ENCODE data around the gene TARBP1. TPM values are rescaled to one million over a fixed set of nuclear protein-coding genes. Genes with fewer than 3 reads are reported as not detected.
"Not testable (repeated sequence)": the region's sequence is repeated elsewhere in the genome, so short reads cannot be mapped to it uniquely, and the experiment has no call there.

Gene TARBP1
- total RNA-seq, 4 donors from 2014 or later = 27.1 to 58.1 (median 31.3) TPM

DNA sequence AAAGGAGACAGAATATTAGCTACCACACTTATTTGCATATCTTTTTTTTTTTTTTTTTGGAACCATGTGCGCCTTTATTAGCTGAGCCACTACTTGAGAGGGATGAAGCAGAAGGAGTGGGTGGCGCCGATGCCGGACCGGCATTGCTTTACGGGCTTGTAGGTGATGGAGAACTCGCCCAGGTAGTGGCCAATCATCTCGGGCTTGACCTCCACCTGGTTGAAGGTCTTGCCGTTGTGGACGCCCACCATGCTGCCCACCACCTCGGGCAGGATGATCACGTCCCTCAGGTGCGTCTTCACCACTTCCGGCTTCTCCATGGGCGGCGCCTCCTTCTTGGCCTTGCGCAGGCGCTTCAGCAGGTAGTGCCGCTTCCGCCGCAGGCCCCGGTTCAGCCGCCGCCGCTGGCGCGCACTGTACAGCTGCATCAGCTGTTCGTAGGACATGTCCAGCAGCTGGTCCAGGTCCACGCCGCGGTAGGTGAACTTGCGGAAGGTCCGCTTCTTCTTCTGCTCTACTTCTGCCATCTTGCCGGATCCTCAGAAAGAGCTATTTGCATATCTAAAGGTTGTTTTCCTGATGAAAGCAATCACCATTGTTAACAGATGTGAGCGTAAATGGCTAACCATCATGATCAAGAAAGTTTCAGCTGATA is 122.2 kb downstream of the TARBP1 start:
- 52% methylated on average over 35 of the region's 35 CpGs for WGBS, 2 donors
- H3K4me1 ChIP-seq; intact Hi-C loops (cut with DNase I); H3K9me3 ChIP-seq; H3K36me3 ChIP-seq; H3K27me3 ChIP-seq; H3K27ac ChIP-seq: not testable (repeated sequence)
- DNase-seq = peak; percentile 56 to 70
- H3K4me3 ChIP-seq (replicated peaks in 1 of 3) = peak overlapping the region in 2 of 3 donors; percentile 9 to 28
- TF ChIP-seq POLR2A (IDR thresholded peaks at IDR 0.05) = peak in 1 of 2 donors; percentile 55

DNA sequence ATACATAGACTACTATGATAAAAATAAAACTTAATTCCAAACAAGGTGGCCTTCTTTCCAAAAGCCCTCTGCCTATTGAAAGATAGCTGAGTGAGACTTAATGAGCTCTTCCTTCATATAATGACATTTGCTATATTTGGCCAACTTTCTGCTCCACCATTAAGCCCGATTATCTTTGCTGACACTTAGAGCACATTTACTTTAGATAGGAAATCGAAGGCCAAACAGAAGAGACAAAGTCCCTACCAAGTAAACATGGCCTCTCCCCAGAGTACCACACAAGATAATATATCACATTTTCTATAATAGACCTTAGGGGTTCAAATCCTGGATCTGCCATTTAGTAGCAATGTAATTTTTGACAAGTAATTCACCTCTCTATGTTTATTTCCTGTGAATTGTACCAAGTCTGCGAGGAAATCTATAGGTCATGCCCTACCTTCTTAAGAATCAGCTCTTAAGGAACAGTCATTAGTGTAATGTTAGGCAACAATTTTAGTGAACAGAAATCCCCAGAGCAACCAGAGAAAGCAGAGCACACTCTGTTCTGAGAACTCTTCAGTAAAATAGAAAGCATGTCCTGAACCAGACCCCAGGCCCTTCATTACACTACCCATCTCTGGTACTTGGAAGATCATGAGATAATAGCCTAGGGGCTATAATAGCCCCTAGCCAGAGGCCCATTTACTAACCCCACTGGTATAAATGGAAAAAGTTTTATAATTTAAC is 123.0 kb downstream of the TARBP1 start:
- no peaks in the 10 kb centered on the region for H3K4me1 ChIP-seq
- 84% methylated on average over 3 of the region's 3 CpGs for WGBS, 2 donors
- H3K4me3 ChIP-seq (replicated peaks in 1 of 3) = no peak overlapping the region
- no peak overlapping the region for H3K27ac ChIP-seq
- H3K36me3 ChIP-seq = no peaks in the 10 kb centered on the region
- H3K27me3 ChIP-seq = no peaks in the 10 kb centered on the region
- H3K9me3 ChIP-seq = no peaks in the 10 kb centered on the region
- intact Hi-C loops (cut with DNase I) = no loop called here
- TF ChIP-seq, protein P1, sequence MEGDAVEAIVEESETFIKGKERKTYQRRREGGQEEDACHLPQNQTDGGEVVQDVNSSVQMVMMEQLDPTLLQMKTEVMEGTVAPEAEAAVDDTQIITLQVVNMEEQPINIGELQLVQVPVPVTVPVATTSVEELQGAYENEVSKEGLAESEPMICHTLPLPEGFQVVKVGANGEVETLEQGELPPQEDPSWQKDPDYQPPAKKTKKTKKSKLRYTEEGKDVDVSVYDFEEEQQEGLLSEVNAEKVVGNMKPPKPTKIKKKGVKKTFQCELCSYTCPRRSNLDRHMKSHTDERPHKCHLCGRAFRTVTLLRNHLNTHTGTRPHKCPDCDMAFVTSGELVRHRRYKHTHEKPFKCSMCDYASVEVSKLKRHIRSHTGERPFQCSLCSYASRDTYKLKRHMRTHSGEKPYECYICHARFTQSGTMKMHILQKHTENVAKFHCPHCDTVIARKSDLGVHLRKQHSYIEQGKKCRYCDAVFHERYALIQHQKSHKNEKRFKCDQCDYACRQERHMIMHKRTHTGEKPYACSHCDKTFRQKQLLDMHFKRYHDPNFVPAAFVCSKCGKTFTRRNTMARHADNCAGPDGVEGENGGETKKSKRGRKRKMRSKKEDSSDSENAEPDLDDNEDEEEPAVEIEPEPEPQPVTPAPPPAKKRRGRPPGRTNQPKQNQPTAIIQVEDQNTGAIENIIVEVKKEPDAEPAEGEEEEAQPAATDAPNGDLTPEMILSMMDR (IDR thresholded peaks at IDR 0.05) = no peak
- TF ChIP-seq POLR2A (IDR thresholded peaks at IDR 0.05) = no peak
- DNase-seq = no peak

DNA sequence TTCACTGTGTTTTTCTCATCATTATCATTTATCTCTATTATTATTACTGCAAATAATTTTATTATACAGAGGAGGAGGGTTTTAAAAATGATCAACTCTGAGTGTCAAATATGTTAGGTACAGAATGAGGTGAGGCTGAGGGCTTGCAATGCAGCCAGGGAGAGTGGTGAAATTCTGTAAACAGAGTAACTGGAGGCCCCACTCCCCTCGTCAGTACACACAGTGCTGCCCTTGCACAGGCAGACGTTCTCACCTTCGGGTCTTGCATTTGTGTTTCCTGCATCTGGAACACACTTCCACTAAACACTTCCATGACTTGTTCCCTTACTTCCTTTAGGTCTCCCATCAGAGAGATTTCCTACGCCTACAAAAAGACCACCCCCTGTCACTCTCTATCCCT is 130.0 kb downstream of the TARBP1 start:
- no peak overlapping the region for H3K4me3 ChIP-seq (replicated peaks in 1 of 3)
- DNase-seq = no peak
- intact Hi-C loops (cut with DNase I) = no loop called here
- 70 to 76% methylated on average over 4 of the region's 4 CpGs for WGBS, 2 donors
- no peaks in the 10 kb centered on the region for H3K9me3 ChIP-seq
- H3K36me3 ChIP-seq = no peaks in the 10 kb centered on the region
- no peaks in the 10 kb centered on the region for H3K27me3 ChIP-seq
- H3K4me1 ChIP-seq = no peaks in the 10 kb centered on the region
- TF ChIP-seq POLR2A (IDR thresholded peaks at IDR 0.05) = no peak
- TF ChIP-seq, protein P1 (IDR thresholded peaks at IDR 0.05) = no peak
- no peak overlapping the region for H3K27ac ChIP-seq

DNA sequence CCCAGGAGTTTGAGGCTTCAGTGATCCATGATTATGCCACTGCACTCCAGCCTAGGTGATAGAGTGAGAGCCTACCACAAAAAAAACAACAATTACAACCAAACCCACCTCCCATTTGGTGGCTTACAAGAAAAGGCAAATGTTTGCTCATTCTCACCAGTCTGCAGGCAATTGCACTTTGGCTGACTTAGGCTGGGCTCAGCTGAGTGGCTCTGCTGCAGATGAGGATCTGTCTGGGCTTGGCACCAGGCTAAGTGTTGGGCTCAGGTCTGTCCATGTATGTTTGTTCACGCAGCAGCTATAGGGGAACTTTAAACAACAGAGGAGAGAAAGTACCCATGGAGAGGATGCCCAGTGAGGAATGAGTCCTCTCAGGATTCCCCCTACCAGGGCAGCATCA is 133.7 kb downstream of the TARBP1 start:
- H3K4me1 ChIP-seq = no peaks in the 10 kb centered on the region
- H3K27ac ChIP-seq = no peak overlapping the region
- H3K36me3 ChIP-seq = no peaks in the 10 kb centered on the region
- no peaks in the 10 kb centered on the region for H3K9me3 ChIP-seq
- no peak overlapping the region for H3K4me3 ChIP-seq (replicated peaks in 1 of 3)
- intact Hi-C loops (cut with DNase I) = no loop called here
- no peaks in the 10 kb centered on the region for H3K27me3 ChIP-seq
- DNase-seq = no peak
- TF ChIP-seq POLR2A (IDR thresholded peaks at IDR 0.05) = no peak
- TF ChIP-seq, protein P1 (IDR thresholded peaks at IDR 0.05) = no peak
- WGBS, 2 donors = 100% methylated on average over 1 of the region's 1 CpG

DNA sequence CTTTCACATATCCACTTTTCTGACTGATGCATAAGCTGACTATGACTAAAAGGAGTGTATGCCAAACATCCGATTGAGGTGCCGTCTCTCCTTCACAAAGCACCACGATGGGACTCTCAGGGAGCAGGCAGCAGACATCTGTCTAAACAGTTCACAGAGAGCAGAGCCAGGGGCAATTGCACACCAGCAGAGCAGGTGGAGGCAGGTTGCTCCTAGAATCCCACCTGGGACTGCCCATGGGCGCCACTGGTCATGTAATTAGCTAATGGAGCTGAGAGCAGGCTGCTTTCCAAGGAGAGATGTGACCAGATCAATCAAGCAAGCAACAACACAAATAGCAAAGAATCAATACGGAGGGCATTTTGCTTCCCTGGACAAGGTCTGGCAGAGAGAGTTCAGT is 136.2 kb downstream of the TARBP1 start:
- Histone ChIP-seq H3K4me3 (replicated peaks in 1 of 3) (no peak overlapping the region), H3K9me3 (no peaks in the 10 kb centered on the region), H3K27ac (no peak overlapping the region), H3K36me3 (no peaks in the 10 kb centered on the region), H3K27me3 (no peaks in the 10 kb centered on the region), H3K4me1 (no peaks in the 10 kb centered on the region)
- TF ChIP-seq, protein P1 (IDR thresholded peaks at IDR 0.05) = no peak
- TF ChIP-seq POLR2A (IDR thresholded peaks at IDR 0.05) = no peak
- intact Hi-C loops (cut with DNase I) = no loop called here
- no peak for DNase-seq
- WGBS, 2 donors = 78 to 86% methylated on average over 5 of the region's 5 CpGs

Other genes with a start within 250 kb of the TARBP1 start
- gene COA6, start 105.7 kb downstream of the TARBP1 start, total RNA-seq = 10 to 100 TPM in 3 of 4 donors, 1 to 10 TPM in 1; 8.2 to 32.4 (median 23.8) TPM
- gene IRF2BP2, start 131.0 kb upstream of the TARBP1 start, total RNA-seq = 100 to 1,000 TPM; 106 to 125 (median 115) TPM

Measured in thyroid gland (tissue), 4 donors.